GM19035 (cell line): ENCODE measurements around the gene COLEC12.
"Not testable (repeated sequence)": the region's sequence is repeated elsewhere in the genome, so short reads cannot be mapped to it uniquely, and the experiment has no call there.

ENCODE experiments used
- ATAC-seq: cut with Tn5 transposase; IDR thresholded peaks from one replicate; pipeline ENCODE4 v1.9.1; 2021; ENCODE audit not compliant: unreplicated experiment

The COLEC12 gene

DNA sequence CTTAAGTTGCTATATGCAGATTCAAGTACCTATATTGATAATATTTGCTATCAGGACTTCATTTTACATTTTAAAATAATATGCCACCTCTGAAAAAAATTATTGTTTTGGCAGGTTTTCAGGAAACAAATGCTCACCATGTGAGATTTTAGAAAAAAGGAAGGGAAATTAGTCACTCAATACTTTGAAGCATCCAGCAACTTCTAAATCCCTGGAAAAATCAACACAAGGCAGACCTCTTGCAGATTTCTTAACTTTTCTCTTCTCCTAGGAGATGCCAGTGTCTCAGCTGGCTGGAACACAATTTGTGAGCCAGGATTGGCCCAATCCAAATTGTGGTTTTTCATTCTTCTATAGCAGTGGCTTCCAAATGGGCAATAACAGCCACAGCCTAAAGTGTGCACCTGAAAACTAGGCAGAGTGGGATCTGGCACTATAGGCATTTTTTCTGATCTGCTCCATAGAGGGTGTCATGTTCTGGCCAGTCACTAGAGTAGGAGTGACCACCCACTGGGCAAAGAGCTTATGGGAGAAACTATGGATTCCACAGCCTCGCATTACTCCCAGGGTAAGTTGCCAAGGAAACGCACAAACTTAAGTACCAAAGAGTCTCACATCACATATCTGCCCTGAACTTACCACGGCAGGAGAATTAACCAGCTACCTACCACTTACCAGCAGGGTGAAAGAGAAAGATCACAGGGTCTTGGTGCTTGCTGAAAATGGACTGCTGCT is 204.6 kb downstream of the COLEC12 start:
- no peak for ATAC-seq

DNA sequence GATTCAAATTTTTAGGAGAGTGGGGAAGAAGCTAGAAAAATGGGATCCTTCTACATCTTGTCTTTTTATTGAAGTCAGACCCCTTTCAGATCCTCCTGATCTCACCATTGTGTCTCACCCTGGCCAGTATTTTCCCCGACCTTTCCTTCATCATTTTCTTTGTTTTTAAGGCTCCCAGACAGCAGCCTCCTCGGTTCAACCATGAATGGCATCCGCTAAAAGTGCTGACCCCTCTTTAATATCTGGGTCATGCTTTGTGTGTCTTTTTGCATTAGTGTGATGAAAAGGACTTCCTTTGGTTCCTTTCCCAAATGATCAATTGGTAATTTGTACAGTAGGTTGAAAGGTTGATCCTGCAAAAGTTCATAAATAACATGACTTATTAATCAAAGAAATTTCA is 205.9 kb downstream of the COLEC12 start:
- ATAC-seq: no peak

DNA sequence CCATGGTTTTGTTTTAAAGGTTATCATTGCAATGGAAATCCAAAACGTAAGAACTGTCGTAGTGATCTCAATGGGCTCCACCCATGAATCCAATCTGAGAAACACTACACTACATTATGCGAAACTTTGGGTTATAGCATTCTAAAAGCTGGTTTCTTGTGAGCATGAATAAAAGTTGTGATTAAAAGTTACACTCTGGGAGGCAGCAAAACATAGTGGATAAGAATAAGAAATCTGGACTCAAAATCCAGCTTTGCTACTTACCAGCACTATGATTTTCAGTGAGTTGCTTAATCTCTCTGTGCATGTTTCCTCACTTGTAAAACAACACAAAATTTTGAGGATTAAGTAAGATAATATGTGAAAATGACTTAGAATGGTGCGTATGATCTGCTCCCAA is 207.0 kb downstream of the COLEC12 start:
- no peak for ATAC-seq

DNA sequence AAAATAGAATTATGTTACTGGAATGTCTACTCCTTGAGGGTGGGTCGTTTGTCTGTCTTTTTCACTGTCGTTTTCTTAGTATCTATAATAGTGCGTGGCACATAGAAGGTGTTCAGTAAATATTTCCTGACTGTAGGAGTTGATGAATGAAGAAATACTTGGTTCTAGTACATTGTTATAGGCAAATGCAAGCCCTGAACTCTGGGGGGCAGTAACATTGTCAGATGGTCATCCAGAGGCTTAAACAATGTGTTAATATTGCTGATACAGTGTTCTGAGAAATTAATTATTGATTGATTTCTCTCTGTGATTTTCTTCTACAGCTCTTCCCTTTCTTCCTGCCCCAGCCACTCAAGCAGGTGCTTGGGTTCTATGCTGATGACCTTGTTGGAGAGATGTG is 208.2 kb downstream of the COLEC12 start:
- ATAC-seq: no peak

DNA sequence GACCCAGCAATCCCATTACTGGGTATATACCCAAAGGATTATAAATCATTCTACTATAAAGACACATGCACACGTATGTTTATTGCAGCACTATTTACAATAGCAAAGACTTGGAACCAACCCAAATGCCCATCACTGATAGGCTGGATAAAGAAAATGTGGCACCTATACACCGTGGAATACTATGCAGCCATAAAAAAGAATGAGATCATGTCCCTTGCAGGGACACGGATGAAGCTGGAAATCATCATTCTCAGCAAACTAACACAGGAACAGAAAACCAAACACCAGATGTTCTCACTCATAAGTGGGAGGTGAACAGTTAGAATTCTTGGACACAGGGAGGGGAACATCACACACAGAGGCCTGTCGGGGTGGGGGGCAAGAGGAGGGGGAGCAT is 210.5 kb downstream of the COLEC12 start:
- ATAC-seq: not testable (repeated sequence)

DNA sequence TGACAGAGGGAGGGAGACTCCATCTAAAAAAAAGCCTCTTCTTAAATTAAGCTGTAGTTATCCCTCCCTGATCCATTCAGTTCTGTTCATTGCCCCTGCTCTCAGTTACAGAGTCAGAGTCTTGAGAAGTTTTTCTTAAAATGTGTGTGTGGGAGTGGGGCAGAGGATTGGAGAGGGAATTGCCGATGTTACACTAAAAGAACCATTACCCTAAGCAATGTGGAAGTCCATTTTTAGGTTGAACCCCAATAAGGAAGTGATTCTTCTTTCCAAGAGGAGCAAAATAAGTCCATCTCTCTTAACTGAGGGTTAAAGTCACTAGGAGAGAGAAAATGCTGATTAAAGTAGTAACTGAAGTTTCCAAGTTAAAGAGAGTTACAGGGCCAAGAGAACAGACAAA is 211.5 kb downstream of the COLEC12 start:
- no peak for ATAC-seq

DNA sequence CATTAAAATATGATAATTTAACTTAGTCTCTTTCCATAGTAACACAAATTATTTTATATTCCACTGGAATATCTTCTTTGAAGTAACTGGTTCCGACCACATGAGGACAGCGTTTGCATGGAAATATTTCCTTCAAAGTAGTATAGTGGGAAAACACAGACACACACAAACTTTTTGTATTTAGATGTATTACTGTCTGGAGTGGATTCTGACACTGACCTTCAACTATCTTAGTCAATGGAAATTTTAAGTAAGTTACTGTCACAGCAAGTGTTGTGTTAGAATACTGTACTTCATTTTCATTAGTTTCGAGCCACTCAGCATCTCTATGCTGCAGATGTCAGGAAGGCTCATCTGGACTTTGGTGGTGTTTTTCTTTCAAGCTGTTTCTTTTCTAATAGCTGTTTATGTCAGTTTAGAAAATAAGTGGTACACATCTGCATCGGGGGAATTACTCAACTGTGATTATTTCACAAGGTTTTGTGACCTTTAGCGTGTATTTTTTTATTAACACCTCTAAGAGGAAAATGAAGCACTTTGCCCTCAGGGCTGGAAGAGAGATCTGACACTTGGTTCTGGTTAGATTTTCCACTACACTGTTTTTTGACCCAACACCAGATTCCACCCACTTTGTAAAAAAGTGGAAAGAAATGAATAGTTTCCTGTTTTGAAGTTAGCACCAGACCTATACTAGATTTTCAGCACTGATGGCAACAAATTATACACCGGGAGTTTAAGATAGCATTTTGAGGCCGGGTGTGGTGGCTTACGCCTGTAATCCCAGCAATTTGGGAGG is 213.8 kb downstream of the COLEC12 start:
- no peak for ATAC-seq

DNA sequence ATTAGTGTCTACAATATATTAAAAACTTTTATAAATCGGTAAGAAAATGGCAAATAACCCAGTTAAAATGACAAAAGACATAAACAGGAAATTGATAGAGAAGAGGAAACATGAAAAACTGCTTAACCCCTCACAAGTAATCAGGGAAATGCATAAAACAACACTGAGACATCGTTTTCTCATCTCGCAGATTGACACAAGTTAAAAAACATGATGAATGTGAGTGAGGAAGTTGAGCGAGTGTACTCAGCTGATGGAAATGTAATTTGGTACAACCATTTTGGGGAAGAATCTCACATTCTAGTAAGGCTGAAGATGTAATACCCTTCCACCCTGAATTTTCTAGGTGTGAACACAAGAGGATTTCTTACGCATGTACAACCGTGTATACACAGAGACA is 214.7 kb downstream of the COLEC12 start:
- no peak for ATAC-seq

DNA sequence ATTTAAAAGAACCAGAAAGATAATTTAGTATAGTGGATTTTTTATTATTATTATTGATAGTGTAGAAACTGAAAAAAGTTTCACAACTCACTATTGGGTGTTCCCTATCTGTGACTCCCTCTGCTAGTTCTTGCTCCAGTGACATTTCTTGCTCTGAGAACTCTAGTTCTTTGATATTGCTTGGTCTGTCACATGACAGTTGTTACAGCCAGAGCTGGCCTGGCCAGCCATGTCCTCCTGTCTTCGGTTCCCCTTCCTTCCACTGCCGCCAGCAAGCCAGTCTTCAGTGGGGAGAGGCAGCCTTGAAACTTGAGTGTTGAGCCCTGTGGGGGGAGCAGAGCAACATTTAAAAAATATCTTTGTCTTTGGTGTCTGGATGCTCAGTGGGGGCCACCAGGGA is 225.0 kb downstream of the COLEC12 start:
- no peak for ATAC-seq

DNA sequence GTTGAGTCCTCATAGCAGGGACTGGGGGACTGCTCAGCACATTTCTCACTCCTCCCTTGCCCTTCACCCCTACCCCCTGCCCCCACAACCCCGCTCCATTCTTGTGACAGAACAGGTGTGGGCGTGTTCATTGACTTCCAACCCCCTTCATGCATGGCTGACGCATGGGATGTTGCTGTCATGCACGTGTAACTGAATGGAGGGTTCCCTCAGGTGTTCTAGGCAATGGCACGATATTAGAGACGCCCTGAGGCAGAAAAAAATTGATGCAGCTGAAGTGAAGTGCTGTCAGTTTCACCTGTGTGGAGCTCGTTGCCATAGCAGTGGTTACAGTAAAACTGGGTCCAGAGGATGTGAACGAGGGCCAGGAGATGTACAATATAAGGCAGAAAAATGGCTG is 226.2 kb downstream of the COLEC12 start:
- no peak for ATAC-seq

DNA sequence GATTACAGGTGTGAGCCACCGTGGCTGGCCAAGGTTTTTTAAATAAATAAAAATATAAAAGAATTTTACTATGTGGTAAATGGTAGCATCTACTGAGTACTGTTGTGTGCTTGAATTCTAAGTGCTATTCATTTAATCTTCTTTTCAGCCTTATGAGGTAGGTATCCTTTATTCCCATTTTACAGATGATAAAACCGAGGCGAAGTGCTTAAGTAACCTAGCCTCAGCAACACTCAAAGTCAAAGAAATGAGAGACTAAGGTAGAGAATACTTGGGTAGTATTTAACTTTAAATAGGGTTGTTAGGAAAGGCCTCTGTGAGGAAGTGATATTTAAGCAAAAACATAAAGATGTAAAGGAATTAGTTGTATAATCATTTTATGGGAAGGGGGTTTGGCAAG is 227.0 kb downstream of the COLEC12 start:
- ATAC-seq: no peak

DNA sequence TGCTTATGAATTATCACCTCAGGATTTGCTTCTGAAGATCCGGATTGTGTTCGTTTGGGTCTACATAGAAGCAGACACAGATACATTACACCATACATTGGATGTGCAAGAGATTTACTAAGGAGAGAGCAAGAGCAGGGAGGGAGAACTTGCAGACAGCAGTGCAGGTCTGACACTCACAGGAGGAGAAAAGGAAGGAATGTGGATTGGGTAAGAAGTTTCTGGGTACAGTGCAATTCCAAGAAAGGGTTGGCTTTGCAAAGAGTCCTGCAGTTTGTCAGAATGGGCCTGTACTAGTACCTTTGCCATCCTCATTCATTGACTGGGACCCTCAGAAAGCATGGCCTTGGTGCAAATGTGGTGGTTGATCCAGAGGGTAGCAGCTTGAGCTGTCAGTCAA is 227.9 kb downstream of the COLEC12 start:
- ATAC-seq: no peak

DNA sequence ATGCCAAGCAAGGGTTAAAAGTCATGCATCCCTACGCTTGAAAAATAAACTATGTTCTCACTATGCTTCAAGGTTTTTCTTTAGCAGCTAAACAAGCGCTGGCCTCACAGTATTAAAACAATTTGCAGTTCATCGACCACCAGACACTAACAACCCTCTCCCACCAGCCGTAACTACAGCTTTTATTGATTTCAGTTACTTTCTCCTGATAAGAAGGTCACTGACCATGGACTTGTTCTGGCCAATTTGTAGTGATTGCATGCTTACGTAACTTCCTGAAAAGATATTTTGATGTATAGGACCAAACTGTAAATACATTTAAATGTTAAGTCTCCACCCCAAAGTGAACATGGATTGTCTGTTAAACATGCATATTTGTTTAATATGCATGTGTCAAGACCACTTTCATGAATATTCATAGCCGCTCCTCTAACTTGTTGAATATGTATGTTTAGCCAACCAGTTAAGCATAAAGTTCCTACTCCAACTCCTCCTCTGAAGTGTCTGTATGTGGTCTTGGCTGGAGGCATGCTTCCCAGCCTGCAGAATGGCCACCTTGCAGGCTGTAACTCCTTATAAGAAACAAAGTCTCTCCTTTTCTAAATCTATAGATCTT is 230.9 kb downstream of the COLEC12 start:
- ATAC-seq: no peak

DNA sequence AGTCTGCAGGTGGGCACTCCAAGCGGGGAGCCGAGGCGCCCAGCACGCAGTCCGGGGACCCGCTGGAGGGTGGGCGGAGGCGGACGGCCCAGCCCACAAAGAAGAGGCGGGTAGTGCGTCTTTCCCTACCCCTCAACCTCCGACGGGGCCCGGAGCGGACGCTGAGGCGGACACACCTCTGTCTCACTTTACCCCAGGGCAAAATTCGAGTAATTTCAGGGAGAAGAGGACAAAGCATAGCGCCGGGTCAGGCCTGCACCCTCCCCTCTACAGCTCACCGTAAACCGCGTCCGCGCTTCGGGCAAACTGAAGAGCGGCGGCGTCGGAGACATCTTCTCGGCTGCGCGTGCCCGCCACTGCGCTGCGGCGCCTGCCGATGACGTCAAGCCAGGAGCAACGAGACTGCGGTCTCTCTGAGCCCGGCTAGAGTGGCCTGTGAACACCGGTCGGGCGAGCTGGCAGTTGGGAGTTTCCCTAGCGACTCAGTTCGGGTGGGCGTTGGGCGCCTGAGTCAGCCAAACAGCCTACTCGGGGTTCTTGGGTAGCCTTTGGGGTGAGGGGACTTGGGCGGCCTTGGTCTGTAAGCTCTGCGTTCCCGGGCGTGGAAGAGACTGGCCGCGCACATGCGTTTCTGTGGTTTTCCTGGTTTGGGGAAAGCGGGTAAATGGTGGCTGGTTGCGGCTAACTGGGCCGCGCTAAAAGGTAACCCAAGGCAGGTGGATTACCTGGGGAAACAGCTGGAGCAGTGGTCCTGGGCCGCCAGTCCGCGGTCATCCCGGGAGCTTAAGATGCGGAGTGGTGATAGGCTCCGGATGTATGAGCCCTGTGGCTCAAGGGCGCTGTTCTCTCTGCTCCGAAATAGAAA is 232.6 kb downstream of the COLEC12 start, which contains the start of gene THOC1:
THOC1 (minus strand) TSS at position 360 of the 865 bp plus-strand sequence; CDS start at position 332, 28 bp downstream.
- peak; percentile 93 for ATAC-seq

DNA sequence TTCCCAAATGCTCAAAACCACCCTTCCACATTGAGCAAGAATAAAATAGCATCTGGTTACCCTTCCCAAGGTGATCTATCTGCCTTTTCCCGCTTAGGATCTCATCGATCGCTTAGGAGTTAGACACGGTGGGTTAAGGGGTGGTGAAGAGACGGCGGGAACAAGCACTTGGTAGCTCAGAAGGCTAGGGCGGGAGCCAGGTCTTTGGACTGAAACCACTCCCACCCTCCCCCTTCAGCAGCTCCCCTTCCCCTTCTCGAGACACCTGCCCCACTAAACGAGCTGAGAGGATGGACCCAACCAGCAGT is 233.2 kb downstream of the COLEC12 start:
- ATAC-seq: no peak
